Upper lobe of left lung (tissue), 6 donors: ENCODE data around the gene GOLIM4. TPM values are rescaled to one million over a fixed set of nuclear protein-coding genes. Genes with fewer than 3 reads are reported as not detected.

Source experiments
- ATAC-seq, 2 donors: fragments of 200-7000 bp; cut with Tn5 transposase; one replicate each; pipeline ENCODE4 v1.9.1; 2022; ENCODE audit warnings: mild to moderate bottlenecking in 2 of 2, moderate library complexity in 2 of 2; ENCODE audit not compliant: low FRiP score in 2 of 2
- DNase-seq, 2 donors: peaks; one replicate each; pipeline ENCODE4 v3.0.0-alpha.2; 2019 to 2020
- H3K27ac ChIP-seq, 4 donors: fragments of 200-600 bp; sonication (generic); one replicate each; pipeline ENCODE4 v1.5.1; 2016 to 2019
- H3K27me3 ChIP-seq, 4 donors: fragments of 200-600 bp; sonication (generic); one replicate each; pipeline ENCODE4 v1.5.1; 2017 to 2019
- H3K36me3 ChIP-seq, 4 donors: fragments of 200-600 bp; sonication (generic); one replicate each; pipeline ENCODE4 v1.5.1; 2016 to 2019
- H3K4me1 ChIP-seq, 4 donors: fragments of 200-600 bp; sonication (generic); one replicate each; pipeline ENCODE4 v1.5.1; 2018 to 2019
- H3K4me3 ChIP-seq, 4 donors: fragments of 200-600 bp; sonication (generic); one replicate each; pipeline ENCODE4 v1.5.1; 2017 to 2019; ENCODE audit warnings: mild to moderate bottlenecking in 2 of 4, moderate library complexity in 1 of 4
- H3K9me3 ChIP-seq, 4 donors: fragments of 200-600 bp; sonication (generic); one replicate each; pipeline ENCODE4 v1.5.1; 2018 to 2019
- EP300 ChIP-seq, 4 donors: sonication (generic); formaldehyde crosslinking; IDR thresholded peaks; one replicate each; pipeline ENCODE4 v1.5.1; 2017; ENCODE audit warnings: antibody characterized with exemption in 4 of 4, control low read depth in 2 of 4
- POLR2A ChIP-seq, 4 donors: fragments of 450-650 bp; IDR thresholded peaks; one replicate each; pipeline ENCODE4 v1.5.1; 2016 to 2017; ENCODE audit warnings: antibody characterized with exemption in 4 of 4, mild to moderate bottlenecking in 2 of 4
- POLR2AphosphoS5 ChIP-seq, 2 donors: sonication (generic); formaldehyde crosslinking; IDR thresholded peaks; one replicate each; pipeline ENCODE4 v1.5.1; 2017; ENCODE audit warnings: antibody characterized with exemption in 2 of 2
- WGBS, 2 donors: methylation state at CpG; one replicate each; pipeline ENCODE4 v1.1.5; 2017 to 2018; 5-methylcytosine and 5-hydroxymethylcytosine counted together
- total RNA-seq, 6 donors: library from RNA; depleted of rRNA in 4 of 6; stranded (reverse); fragments of >200 nt in 4 of 6; gene quantifications; one replicate each; pipeline versions ENCODE4 v1.1.0 to v1.2.1, GENCODE V29; 2016 to 2021
- TF ChIP-seq, protein P1 (sequence below), 6 experiments: fragments of 450-650 bp in 4 of 6; fragments of 200-600 bp in 2 of 6; sonication (generic) in 2 of 6; IDR thresholded peaks; one replicate each; pipeline ENCODE4 v1.5.1; 2016 to 2019; ENCODE audit warnings: antibody characterized with exemption in 6 of 6
- donor health status: DM: no; HTN: no; CAD: no; lungs with moderate emphysema.
- donor health status: DM: no; HTN: yes; CAD: no; lungs with severe emphysema.

Gene GOLIM4
- total RNA-seq, 6 donors from 2014 or later = 34.6 to 79.1 (median 43.6) TPM

DNA sequence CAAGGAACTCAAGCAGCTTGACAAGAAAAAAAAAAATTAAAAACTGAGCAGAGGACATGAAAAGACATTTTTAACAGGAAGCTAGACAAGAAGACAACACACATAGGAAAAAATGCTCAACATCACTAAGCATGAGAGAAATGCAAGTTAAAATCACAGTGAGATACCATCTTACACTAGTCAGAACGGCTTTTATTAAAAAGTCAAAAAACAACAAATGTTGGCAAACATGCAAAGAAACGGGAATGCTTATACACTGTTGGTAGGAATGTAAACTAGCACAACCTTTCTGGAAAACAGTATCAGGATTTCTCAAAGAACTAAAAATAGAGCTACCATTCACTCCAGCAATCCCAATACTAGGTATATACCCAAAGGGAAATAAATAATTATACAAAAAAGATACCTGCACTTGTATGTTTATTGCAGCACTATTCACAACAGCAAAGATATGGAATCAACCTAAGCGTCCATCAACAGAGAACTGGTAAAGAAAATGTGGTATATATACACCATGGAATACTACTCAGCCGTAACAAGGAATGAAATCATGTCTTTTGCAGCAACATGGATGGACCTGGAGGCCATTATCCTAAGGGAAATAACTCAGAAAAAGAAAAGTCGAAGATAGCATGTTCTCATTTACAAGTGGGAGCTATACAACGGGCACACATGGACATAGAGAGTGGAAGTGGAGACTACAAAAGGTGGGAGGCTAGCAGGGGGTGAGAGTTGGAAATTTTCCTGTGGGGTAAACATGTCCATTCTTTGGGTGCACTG lies 5.2 kb downstream of the GOLIM4 start:
- no peak overlapping the region for H3K27ac ChIP-seq
- WGBS, 2 donors = 75 to 78% methylated on average over 6 of the region's 6 CpGs
- peaks cover 28 to 43% (median 39%) of the 10 kb centered on the region in 4 donors for H3K4me1 ChIP-seq
- H3K9me3 ChIP-seq = no peaks in the 10 kb centered on the region
- no peak for DNase-seq
- no peaks in the 10 kb centered on the region for H3K27me3 ChIP-seq
- no peak for TF ChIP-seq POLR2AphosphoS5 (IDR thresholded peaks at IDR 0.05)
- no peak for TF ChIP-seq EP300 (IDR thresholded peaks at IDR 0.05)
- TF ChIP-seq, protein P1, sequence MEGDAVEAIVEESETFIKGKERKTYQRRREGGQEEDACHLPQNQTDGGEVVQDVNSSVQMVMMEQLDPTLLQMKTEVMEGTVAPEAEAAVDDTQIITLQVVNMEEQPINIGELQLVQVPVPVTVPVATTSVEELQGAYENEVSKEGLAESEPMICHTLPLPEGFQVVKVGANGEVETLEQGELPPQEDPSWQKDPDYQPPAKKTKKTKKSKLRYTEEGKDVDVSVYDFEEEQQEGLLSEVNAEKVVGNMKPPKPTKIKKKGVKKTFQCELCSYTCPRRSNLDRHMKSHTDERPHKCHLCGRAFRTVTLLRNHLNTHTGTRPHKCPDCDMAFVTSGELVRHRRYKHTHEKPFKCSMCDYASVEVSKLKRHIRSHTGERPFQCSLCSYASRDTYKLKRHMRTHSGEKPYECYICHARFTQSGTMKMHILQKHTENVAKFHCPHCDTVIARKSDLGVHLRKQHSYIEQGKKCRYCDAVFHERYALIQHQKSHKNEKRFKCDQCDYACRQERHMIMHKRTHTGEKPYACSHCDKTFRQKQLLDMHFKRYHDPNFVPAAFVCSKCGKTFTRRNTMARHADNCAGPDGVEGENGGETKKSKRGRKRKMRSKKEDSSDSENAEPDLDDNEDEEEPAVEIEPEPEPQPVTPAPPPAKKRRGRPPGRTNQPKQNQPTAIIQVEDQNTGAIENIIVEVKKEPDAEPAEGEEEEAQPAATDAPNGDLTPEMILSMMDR (IDR thresholded peaks at IDR 0.05) = no peak
- TF ChIP-seq POLR2A (IDR thresholded peaks at IDR 0.05) = no peak
- no peaks in the 10 kb centered on the region for H3K36me3 ChIP-seq
- no peak for ATAC-seq
- no peak overlapping the region for H3K4me3 ChIP-seq

DNA sequence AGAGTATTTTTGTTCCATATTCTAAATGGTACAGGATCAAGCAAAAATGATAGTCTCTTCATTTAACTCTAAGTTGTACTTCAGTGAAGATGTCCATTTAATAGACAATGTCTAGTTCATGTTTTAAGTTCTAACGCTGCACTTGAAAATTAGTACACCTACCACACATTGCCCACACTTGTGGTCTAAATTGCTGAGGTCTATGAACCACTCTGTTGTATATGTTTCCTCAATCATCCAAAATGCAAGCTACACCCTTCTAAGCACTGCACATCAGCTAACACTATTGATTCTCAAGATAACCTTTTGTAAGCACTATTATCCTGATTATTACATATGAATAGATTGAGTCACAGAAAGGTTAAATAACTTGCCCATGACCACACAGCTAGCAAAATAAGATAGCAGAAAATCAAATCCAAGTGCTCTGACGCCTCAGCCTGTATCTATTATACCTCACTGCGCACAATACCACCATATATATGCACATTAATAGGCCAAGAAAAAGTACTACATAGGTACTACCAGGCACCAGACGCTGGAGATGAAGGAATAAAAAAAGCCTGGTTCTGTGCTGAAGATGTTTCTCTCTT lies 6.4 kb downstream of the GOLIM4 start:
- Histone ChIP-seq H3K36me3 (no peaks in the 10 kb centered on the region), H3K27me3 (no peaks in the 10 kb centered on the region), H3K27ac (no peak overlapping the region), H3K4me3 (no peak overlapping the region), H3K9me3 (no peaks in the 10 kb centered on the region), H3K4me1 (peaks cover 28 to 44% (median 37%) of the 10 kb centered on the region in 4 donors)
- 92 to 93% methylated on average over 4 of the region's 4 CpGs for WGBS, 2 donors
- DNase-seq (no peak), ATAC-seq (no peak)
- TF ChIP-seq POLR2AphosphoS5 (IDR thresholded peaks at IDR 0.05) = no peak
- TF ChIP-seq, protein P1 (IDR thresholded peaks at IDR 0.05) = no peak
- TF ChIP-seq POLR2A (IDR thresholded peaks at IDR 0.05) = no peak
- no peak for TF ChIP-seq EP300 (IDR thresholded peaks at IDR 0.05)

- DNase-seq = no peak
- no peaks in the 10 kb centered on the region for H3K27me3 ChIP-seq
- H3K4me3 ChIP-seq = no peak overlapping the region
- no peak for ATAC-seq
- H3K36me3 ChIP-seq = no peaks in the 10 kb centered on the region
- WGBS, 2 donors = 71 to 72% methylated on average over 3 of the region's 3 CpGs
- H3K4me1 ChIP-seq = peaks cover 19 to 37% (median 27%) of the 10 kb centered on the region in 4 donors
- no peak overlapping the region for H3K27ac ChIP-seq
- no peaks in the 10 kb centered on the region for H3K9me3 ChIP-seq
- TF ChIP-seq EP300 (IDR thresholded peaks at IDR 0.05) = no peak
- TF ChIP-seq, protein P1 (IDR thresholded peaks at IDR 0.05) = peak in 4 of 6 experiments; percentile 21 to 26 (median 22)
Measured at GRCh38 chr3:168088106-168088720, 7.5 kb downstream of the GOLIM4 start.

- peaks cover 13 to 30% (median 21%) of the 10 kb centered on the region in 4 donors for H3K4me1 ChIP-seq
Measured at GRCh38 chr3:168087539-168087938, 8.2 kb downstream of the GOLIM4 start.

More at GRCh38 chr3:168087539-168087938, 8.2 kb downstream of the GOLIM4 start:
- DNase-seq (no peak), ATAC-seq (no peak)
- Histone ChIP-seq H3K27me3 (no peaks in the 10 kb centered on the region), H3K4me3 (no peak overlapping the region), H3K27ac (no peak overlapping the region), H3K9me3 (no peaks in the 10 kb centered on the region), H3K36me3 (no peaks in the 10 kb centered on the region)
- no peak for TF ChIP-seq POLR2A (IDR thresholded peaks at IDR 0.05)
- no peak for TF ChIP-seq EP300 (IDR thresholded peaks at IDR 0.05)
- TF ChIP-seq POLR2AphosphoS5 (IDR thresholded peaks at IDR 0.05) = no peak
- TF ChIP-seq, protein P1 (IDR thresholded peaks at IDR 0.05) = no peak
- 90 to 95% methylated on average over 2 of the region's 2 CpGs for WGBS, 2 donors
